ENCODE data around the gene JMJD4. TPM values are rescaled to one million over a fixed set of nuclear protein-coding genes. Genes with fewer than 3 reads are reported as not detected.

JMJD4 gene
- total and polyA plus RNA-seq, 2 experiments from 2014 or later: 11.5 to 17.7 TPM

GRCh38 chr1:227782226-227782625, 47.1 kb upstream of the JMJD4 start (continued):
- TF ChIP-seq ZNF462 (CRISPR knock-in tag; IDR thresholded peaks at IDR 0.05) (no peak), CTCF (conservative IDR thresholded peaks at IDR 0.05; ENCODE audit: low read depth in 2 of 2) (no peak), ZNF114 (CRISPR knock-in tag; IDR thresholded peaks at IDR 0.05) (no peak), NANOG (IDR thresholded peaks at IDR 0.05; ENCODE audit: borderline replicate concordance) (no peak), STAT1 (IDR thresholded peaks at IDR 0.05; ENCODE audit: unreplicated experiment) (no peak)

GRCh38 chr1:227781314-227781930, 46.3 kb upstream of the JMJD4 start:
- H3K27me3 ChIP-seq (ENCODE audit: insufficient read depth): peaks cover 9% of the 10 kb centered on the region
- Mint-ChIP-seq H3K4me1 (no peaks in the 10 kb centered on the region), H3K36me3 (ENCODE audit: low read depth) (no peaks in the 10 kb centered on the region), H3K27ac (no peak overlapping the region), H3K27me3 (ENCODE audit: insufficient read depth, low read depth, poor library complexity) (peaks cover 11% of the 10 kb centered on the region), H3K9me3 (no peaks in the 10 kb centered on the region), H3K4me3 (no peak overlapping the region)
- no peaks in the 10 kb centered on the region for H3K9me2 ChIP-seq (ENCODE audit: insufficient read depth)
- no peak for TF ChIP-seq ZNF331 (CRISPR knock-in tag; IDR thresholded peaks at IDR 0.05; ENCODE audit: low read depth)
- H3K4me3 ChIP-seq: no peak overlapping the region
- no peak overlapping the region for H3K4me2 ChIP-seq
- no peaks in the 10 kb centered on the region for H3K79me2 ChIP-seq (replicated peaks; ENCODE audit: insufficient read depth)
- no peak overlapping the region for H2AFZ ChIP-seq
- H3K27ac ChIP-seq (ENCODE audit: low read depth): no peak overlapping the region
- H3F3A ChIP-seq (replicated peaks; ENCODE audit: low read depth): peaks cover 4% of the 10 kb centered on the region; the same call in 1 of the 2 replicates
- ATAC-seq: no peak
- H3K36me3 ChIP-seq (ENCODE audit: insufficient read depth): no peaks in the 10 kb centered on the region
- DNase-seq (ENCODE audit: low spot score): no peak
- H3K4me1 ChIP-seq (ENCODE audit: insufficient read depth): no peaks in the 10 kb centered on the region
- H4K20me1 ChIP-seq (replicated peaks; ENCODE audit: insufficient read depth): no peaks in the 10 kb centered on the region; the same call in none of the 2 replicates

Data from GM23338 (cell line).